ENCODE data around the gene GAS2.

Gene GAS2

DNA sequence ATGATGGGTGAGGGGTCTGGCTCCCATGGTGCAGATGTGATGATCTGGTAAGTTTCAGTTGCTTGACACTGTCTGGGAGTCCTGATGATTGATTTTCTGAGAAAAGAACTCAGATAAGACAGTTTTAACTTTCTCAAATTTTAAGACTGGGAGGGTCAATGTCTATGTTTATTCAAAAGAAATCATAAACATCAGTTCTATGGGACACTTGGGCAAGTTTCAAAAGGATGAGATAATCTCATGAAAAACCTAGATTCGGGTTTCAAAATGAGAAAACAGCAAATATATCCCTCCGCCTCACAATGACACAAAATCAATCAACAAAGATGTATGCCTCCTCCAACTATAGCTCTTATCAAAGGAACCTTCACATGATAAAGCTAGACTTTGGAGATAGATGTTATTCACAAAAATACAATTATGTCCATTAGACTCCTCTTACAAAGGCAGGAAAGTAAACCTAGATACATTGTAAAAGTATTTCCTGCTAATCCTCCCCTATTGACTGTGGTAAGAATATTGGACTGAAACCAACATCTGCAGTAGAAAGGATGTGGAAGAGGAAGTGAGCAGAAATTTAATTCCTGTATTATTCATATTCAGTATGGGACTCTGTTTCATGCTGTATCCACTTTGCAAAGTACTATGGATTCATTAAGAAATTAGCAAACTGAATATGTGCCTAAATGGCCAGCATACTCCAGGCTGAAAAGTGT, 141.6 kb downstream of the GAS2 start:
- no peak for TF ChIP-seq TAF1 (IDR thresholded peaks at IDR 0.05; ENCODE audit: borderline replicate concordance, insufficient read depth, low read length)

DNA sequence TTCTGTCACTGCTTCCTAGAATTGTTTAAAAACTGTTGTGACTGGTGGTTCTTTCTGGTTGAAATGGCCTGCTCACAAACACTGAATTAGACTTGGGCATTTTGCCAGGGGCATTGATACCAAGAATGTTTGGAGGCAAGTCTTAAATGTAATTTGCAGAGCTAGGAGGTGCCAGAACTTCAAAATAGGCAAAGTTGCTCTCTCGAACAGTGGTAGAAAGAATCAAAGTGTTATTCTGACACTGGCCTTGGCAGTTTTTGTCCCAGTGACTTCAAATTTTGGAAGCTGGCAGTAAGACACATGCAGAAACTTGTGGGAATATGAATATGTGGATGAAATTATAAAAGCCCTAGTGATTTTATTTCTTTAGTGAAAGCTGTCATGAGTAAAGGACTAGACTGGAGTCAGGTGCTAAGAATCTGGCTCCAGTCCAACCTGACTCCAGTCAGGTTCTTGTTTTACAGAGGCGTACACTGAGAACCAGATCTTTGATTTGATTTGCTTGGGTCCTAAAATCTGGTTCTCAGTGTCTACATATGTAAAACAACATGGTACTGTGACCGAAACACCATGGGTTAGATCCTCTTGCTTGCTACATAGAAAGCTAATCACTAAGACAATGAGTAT, 142.3 kb downstream of the GAS2 start:
- TF ChIP-seq, protein P1, sequence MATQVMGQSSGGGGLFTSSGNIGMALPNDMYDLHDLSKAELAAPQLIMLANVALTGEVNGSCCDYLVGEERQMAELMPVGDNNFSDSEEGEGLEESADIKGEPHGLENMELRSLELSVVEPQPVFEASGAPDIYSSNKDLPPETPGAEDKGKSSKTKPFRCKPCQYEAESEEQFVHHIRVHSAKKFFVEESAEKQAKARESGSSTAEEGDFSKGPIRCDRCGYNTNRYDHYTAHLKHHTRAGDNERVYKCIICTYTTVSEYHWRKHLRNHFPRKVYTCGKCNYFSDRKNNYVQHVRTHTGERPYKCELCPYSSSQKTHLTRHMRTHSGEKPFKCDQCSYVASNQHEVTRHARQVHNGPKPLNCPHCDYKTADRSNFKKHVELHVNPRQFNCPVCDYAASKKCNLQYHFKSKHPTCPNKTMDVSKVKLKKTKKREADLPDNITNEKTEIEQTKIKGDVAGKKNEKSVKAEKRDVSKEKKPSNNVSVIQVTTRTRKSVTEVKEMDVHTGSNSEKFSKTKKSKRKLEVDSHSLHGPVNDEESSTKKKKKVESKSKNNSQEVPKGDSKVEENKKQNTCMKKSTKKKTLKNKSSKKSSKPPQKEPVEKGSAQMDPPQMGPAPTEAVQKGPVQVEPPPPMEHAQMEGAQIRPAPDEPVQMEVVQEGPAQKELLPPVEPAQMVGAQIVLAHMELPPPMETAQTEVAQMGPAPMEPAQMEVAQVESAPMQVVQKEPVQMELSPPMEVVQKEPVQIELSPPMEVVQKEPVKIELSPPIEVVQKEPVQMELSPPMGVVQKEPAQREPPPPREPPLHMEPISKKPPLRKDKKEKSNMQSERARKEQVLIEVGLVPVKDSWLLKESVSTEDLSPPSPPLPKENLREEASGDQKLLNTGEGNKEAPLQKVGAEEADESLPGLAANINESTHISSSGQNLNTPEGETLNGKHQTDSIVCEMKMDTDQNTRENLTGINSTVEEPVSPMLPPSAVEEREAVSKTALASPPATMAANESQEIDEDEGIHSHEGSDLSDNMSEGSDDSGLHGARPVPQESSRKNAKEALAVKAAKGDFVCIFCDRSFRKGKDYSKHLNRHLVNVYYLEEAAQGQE (IDR thresholded peaks at IDR 0.05; ENCODE audit: insufficient read depth in 1 of 2, low read depth in 2 of 2, low read length in 2 of 2): no peak
- TF ChIP-seq FOXP2 (optimal IDR thresholded peaks at IDR 0.05; ENCODE audit: borderline replicate concordance, extremely low read depth, extremely low read length, insufficient read depth): no peak
- TF ChIP-seq POLR2AphosphoS5 (IDR thresholded peaks at IDR 0.05; ENCODE audit: low read depth, low read length): no peak
- no peak for TF ChIP-seq TAF1 (IDR thresholded peaks at IDR 0.05; ENCODE audit: borderline replicate concordance, insufficient read depth, low read length)
- TF ChIP-seq SIN3A (IDR thresholded peaks at IDR 0.05; ENCODE audit: borderline replicate concordance, insufficient read depth, low read length): no peak

DNA sequence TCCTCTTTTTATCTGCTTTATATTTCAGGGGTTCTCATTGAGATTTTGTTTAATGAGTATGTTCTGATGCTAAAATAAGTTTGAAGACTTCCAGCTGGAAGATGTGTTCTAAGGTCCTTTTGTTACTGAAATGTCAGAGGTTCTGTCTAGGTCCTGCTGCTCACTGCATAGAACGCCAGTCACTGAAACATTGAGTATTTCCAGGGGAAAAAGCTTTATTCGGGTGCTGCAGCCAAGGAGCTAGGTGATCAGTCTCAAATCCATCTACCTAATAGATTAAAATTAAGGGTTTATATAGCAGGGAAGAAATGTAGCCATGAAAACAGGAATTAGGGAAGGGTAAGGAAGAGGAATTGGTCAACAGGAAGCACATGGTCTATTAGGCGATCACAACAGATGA, 143.5 kb downstream of the GAS2 start:
- no peak for TF ChIP-seq FOXP2 (optimal IDR thresholded peaks at IDR 0.05; ENCODE audit: borderline replicate concordance, extremely low read depth, extremely low read length, insufficient read depth)
- no peak for TF ChIP-seq TAF1 (IDR thresholded peaks at IDR 0.05; ENCODE audit: borderline replicate concordance, insufficient read depth, low read length)
- no peak for TF ChIP-seq SIN3A (IDR thresholded peaks at IDR 0.05; ENCODE audit: borderline replicate concordance, insufficient read depth, low read length)
- no peak for TF ChIP-seq POLR2AphosphoS5 (IDR thresholded peaks at IDR 0.05; ENCODE audit: low read depth, low read length)
- TF ChIP-seq, protein P1 (IDR thresholded peaks at IDR 0.05; ENCODE audit: insufficient read depth in 1 of 2, low read depth in 2 of 2, low read length in 2 of 2): no peak

DNA sequence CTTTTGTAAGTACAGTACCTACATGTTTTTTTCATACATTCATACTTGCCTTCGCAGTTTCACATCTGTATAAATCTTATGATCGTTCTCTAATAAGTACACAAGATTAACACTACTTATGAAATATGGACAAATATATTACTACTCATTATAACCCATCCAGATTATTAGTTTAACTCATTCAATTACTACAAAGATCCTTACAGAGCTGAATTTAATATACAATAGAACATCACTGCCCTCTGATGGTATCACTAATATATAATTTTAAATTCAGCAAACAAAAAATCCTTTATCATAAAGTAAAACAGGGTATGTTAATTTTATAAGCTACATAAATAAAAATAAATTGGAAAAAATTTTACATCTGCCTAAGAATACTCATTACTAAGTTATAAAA, 155.8 kb downstream of the GAS2 start:
- TF ChIP-seq SIN3A (IDR thresholded peaks at IDR 0.05; ENCODE audit: borderline replicate concordance, insufficient read depth, low read length): no peak
- no peak for TF ChIP-seq TAF1 (IDR thresholded peaks at IDR 0.05; ENCODE audit: borderline replicate concordance, insufficient read depth, low read length)
- TF ChIP-seq, protein P1 (IDR thresholded peaks at IDR 0.05; ENCODE audit: insufficient read depth in 1 of 2, low read depth in 2 of 2, low read length in 2 of 2): no peak
- no peak for TF ChIP-seq POLR2AphosphoS5 (IDR thresholded peaks at IDR 0.05; ENCODE audit: low read depth, low read length)
- TF ChIP-seq FOXP2 (optimal IDR thresholded peaks at IDR 0.05; ENCODE audit: borderline replicate concordance, extremely low read depth, extremely low read length, insufficient read depth): no peak

DNA sequence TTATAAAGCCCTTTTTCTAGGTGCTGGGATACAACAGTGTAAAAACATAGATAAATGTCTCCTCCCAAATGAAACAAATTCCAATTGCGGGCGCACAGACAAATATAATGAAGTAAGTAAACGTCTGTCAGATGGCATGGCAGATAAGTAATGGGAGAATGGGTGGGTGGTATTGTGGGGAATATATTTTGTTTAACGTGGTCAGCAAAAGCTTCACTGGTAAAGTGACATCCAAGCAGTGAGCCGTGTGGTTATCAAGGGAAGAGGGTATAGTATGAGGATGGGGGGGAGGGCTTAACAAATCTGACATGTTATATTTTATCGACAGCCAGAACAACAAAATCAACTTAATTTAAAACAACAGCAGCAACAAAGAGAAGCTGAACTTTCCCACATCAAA, 162.0 kb downstream of the GAS2 start:
- TF ChIP-seq, protein P1 (IDR thresholded peaks at IDR 0.05; ENCODE audit: insufficient read depth in 1 of 2, low read depth in 2 of 2, low read length in 2 of 2): no peak
- TF ChIP-seq POLR2AphosphoS5 (IDR thresholded peaks at IDR 0.05; ENCODE audit: low read depth, low read length) (no peak), SIN3A (IDR thresholded peaks at IDR 0.05; ENCODE audit: borderline replicate concordance, insufficient read depth, low read length) (no peak), FOXP2 (optimal IDR thresholded peaks at IDR 0.05; ENCODE audit: borderline replicate concordance, extremely low read depth, extremely low read length, insufficient read depth) (no peak), TAF1 (IDR thresholded peaks at IDR 0.05; ENCODE audit: borderline replicate concordance, insufficient read depth, low read length) (no peak)

Measured in PFSK-1 (cell line).